ENCODE measurements around the gene GOPC.
"Not testable (repeated sequence)": the region's sequence is repeated elsewhere in the genome, so short reads cannot be mapped to it uniquely, and the experiment has no call there.

GOPC gene

DNA sequence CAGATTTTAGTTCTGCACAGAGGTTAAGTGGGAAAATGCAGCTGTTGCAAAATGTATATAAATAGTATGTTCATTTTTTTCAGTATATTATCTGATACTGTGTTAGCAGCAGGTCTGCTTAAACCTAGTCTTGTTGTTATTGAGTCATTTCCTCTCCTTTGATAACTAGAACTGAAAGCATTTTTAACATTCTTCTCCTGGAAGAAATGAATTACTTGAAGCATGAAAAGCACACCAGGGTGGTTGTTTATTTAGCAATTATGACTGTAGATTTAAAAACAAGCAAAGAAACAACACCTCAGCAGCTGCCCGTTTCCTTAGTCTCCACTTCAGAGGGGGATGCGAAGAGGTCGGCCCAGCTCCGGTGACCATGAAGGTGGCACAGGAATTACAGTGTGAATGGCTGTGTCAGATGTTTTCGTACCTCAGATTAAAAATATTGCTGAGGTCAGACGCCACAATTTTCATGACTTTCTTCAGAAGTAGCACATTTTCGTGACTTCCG is 53.5 kb downstream of the GOPC start:
- no peak for DNase-seq (ENCODE audit: low spot score)

DNA sequence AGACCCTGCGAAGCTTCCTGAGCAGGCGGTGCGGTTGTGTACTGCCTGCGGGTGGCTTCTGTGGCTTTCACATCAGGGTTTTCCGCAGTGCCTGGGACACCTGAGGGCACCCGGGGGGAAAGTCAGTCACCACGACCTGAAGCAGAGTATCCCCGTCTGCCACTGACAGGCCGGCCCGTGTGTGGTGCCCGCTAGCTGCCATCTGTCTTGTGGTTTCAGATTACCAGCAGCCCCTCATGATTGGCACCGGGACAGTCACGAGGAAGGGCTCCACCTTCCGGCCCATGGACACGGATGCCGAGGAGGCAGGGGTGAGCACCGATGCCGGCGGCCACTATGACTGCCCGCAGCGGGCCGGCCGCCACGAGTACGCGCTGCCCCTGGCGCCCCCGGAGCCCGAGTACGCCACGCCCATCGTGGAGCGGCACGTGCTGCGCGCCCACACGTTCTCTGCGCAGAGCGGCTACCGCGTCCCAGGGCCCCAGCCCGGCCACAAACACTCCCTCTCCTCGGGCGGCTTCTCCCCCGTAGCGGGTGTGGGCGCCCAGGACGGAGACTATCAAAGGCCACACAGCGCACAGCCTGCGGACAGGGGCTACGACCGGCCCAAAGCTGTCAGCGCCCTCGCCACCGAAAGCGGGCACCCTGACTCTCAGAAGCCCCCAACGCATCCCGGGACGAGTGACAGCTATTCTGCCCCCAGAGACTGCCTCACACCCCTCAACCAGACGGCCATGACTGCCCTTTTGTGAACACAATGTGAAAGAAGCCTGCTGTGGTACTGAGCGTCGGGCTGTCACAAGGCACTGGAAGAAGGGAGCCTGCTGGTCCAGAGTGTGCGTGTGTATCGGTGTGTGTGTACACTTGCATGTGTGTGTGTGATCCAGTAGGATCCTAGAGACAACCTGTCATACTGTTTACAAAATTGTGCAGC is 54.4 kb downstream of the GOPC start:
- no peak for DNase-seq (ENCODE audit: low spot score)

DNA sequence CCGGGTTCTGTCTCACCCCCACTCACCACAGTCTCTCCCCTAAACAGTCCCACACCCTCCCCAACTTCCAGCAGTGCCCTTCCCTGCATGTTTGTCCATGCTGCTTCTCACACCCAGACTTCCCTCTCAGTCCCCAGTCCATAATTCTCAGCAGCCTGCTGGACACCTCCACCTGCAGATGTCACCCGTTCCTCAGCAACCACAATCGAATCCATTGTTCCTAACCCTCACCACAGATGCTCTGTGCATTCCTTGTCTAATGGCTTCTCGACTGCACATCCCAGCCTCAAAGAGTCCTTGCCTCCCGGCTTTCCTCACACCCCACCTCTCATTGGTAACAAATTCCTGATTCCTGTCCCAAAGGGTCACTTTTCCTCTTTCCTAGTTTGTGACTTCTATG is 55.6 kb downstream of the GOPC start:
- DNase-seq (ENCODE audit: low spot score) = no peak

DNA sequence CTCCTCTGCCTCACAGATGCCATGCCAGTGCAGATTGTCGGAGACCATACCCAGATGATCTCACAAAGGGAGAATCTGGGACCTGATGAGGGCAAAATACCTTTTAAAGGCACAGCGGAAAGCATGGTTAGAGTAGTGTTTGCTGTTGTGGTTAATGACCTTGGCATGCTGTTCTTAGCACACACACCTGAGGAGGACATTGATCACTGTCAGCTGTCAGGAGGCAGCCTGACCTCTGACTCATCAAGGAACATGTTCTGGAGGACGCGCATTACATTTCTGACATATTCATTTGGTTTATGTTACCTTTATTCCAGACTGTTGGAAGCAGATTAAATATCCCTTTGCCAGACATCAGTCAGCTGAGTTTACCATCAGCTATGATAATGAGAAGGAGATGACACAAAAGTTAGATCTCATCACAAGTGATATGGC is 57.1 kb downstream of the GOPC start:
- DNase-seq (ENCODE audit: low spot score) = no peak

DNA sequence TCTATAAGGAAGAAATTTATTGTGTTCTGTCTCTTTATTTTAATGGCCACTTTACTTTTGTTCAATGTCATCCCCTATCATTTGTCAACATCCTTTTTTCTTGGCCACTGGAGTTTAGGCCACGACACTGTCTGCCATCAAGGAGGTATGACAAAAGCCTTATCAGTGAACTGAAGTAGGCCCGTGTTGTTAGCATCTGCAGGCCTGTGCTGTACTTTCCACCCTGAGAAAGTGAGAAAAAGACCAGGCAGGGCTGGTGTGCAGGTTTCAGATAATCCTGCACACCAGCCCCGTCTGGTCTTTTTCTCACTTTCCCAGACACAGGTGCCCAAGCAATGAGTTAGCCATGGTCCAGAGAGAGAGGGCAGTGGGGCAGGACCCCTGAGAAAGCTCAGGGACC is 57.6 kb downstream of the GOPC start:
- no peak for DNase-seq (ENCODE audit: low spot score)

DNA sequence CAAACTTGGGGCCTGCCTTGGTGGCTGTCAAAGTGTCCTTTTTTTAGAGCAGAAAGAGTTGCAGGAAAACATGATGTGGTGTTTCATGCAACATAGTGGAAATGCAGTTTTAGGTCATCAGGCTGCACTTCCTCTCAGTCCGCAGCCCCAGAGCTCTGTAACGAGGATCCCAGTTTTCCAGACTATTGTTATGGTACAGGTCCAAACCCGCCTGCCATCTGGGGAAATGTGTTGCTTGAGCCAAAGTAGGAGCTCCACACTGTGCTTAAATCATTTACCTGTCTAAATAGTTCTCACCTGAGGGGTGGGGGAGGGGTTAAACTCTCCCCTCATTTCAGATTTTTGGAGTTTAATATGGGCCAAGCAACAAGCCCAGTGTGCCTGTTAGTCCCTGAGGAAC is 59.8 kb downstream of the GOPC start:
- no peak for DNase-seq (ENCODE audit: low spot score)

DNA sequence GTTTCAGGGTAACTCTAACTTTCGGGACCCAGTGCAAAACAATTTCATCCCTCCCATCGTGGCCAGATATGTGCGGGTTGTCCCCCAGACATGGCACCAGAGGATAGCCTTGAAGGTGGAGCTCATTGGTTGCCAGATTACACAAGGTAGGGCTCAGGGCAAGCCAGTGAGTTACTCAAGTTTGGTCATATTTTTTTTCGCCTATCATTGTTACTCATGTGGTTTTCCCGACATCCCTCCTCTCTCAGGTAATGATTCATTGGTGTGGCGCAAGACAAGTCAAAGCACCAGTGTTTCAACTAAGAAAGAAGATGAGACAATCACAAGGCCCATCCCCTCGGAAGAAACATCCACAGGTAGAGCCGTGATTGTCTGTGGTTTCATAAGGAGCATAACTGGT is 61.6 kb downstream of the GOPC start:
- no peak for DNase-seq (ENCODE audit: low spot score)

DNA sequence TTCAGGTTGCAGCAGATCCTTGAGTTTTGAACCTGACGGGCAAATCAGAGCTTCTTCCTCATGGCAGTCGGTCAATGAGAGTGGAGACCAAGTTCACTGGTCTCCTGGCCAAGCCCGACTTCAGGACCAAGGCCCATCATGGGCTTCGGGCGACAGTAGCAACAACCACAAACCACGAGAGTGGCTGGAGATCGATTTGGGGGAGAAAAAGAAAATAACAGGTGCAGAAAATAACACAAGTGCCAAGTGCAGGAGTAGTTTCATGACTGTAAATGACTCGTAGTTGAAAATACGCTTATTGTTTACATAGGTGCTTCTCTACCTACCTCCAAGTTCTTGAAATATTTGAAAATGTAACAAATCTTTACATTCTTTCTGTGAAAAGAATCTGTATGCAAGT is 63.7 kb downstream of the GOPC start:
- no peak for DNase-seq (ENCODE audit: low spot score)

DNA sequence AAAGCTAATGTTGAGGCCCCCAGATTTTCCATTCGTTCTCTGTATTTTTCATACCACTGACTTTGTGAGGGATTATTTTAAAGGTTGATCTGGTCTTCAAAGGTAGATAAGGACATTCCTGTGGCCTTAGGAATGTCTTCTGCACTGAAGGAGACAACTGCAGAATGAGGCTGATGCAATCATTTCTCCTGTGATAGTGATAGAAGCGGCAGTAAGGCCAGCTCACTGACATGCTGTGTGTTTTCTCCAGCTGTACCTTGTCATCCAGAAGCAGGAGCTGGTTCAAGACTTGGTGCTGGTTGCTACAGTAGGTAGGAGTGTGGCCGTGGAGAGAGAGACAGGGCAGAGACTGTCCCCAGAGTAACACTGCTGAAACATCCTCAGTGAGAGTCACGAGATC is 66.0 kb downstream of the GOPC start:
- DNase-seq (ENCODE audit: low spot score) = no peak

DNA sequence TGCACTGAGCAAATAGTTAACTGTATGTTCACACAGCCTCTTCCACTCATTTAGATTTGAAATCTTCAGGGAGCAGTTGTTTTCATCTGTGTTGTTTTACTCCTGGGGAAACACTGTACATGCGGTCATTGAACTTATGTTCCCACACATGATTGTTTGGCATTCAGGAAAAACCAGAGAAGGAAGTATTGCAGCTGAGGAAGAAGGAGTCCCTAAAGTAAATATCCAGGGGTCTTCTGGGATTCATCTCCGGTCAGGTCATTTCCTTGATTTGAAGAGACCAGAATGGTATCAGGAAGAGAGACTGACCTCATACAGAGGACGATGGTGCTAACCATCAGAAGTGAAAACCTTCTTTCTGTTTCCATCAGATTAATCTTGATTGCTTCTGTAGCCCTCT is 67.3 kb downstream of the GOPC start:
- no peak for DNase-seq (ENCODE audit: low spot score)

DNA sequence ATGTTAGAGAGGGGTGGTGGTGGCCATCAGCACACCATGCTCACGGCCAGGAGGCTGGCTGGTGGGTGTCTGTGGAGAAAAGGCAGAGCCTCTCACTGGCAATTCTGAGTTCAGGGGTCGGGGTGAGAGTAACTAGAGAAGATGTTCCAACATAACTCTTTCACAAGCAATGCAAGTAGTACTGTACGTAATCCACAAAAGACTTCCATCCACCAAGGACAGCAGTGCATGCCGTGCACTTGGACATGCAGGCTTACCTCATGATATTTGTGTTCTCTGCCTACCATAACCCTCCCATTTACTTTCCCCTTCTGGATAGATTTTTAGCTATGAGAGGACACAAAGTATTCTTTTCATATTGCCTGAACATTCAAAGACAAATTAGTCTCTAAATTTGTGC is 68.5 kb downstream of the GOPC start:
- DNase-seq (ENCODE audit: low spot score) = no peak

DNA sequence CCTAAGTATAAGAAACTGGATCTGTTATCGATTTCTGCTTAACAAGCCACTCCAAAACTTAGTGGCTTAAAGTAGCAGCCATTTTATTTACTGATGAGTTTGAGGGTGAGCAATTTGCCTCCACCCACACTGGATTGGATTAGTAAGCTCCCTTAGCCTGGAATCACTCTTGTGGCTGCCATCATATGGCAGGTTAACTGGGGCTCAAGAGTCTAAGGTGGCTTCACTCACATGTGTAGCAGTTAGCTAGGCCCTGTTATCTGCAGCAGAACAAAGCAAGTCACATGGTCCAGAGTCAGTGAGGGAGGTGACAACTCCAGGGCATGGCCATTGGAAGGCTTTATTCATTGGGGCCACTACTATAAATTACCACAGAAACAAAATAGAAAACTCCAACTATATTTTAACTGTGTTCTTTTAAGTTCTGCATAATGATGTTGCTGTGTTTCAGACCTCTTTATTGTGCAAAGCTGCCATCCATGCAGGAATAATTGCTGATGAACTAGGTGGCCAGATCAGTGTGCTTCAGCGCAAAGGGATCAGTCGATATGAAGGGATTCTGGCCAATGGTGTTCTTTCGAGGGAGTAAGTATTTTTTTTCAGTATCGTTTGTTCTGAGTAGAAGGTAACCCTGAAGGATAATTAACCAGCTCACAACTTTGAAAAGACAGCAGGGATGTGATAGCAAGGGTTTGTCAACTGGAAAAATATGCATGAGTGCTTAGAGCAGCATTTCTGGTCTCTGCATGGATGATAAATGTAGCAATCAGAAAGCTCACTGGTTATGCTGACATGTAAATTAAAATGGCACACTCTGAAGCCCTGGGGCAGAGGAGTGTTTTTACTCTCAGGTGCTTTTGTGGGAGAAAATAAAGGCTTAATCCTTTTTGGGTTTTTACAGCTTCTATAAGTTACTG is 70.2 kb downstream of the GOPC start:
- no peak for DNase-seq (ENCODE audit: low spot score)

DNA sequence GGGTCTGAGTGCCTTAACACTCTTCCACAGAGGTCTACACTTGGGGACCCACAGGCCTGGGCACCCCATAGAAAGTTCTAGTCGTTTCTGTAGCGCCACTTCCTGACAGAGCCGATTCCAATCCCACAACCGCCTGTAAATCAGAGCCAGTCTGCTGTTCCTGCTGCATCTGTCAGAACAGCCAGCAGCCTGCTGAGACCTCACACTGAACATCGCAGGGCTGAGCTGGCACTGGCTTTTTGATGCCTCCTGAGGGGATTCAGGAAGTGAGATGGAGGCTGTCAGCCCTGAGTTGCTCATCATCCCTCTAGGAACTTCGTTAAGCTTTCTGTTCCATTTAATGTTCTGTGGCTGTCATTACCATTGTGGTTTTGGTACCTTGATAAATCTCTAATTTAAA is 71.0 kb downstream of the GOPC start:
- DNase-seq (ENCODE audit: low spot score) = no peak

DNA sequence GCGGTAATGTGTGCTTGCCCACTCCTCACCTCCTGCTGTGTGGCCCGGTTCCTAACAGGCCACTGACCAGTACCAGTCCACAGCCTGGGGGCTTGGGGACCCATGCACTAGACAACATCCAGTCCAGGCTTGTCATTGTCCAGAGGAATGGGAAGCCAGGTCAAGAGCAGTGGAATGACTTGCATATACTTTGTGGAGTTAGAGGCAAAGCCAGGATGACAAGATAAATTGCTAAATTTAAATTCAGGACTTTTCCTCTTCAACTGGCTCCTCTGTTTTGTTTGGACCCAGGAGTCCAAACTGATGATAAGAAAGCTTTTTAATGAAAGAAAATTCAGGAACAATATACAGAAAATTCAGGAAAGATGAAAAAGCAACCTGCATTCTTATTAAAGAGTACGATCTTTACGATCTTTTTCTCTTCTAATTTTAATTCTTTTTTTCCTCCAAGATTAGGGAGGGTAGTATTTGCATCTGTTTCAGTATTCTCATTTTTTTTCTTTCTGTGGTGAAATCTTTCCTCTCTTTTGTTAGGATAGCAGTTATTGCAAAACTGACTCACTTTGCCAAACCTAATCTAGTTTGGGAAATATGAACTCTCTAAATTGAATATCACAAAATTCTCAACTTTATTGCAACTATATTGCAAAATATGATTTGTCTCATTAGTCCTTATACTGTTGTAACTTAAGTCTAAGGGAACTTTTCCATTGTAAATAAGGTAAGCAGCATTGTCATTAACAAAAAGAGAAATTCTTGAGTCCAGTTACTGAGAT is 71.7 kb downstream of the GOPC start:
- DNase-seq (ENCODE audit: low spot score) = no peak

DNA sequence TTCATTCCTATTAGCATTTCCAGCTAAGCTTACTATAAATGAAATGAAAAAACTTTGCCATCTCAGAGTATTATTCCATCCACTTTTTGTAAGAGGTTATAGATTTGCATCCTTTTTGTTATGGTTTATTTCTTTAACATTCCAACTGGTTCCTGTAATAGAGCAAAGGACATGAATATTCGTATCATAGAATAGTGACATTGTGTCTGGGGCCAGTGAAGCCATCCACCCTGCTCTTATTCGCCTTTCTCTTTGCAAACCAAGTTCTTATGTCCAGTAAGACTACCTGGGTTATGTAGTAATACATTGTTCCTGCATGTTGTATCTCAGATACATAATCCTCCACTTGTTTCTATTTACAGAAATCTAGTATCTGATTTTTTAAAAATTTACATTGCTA is 76.7 kb downstream of the GOPC start:
- no peak for DNase-seq (ENCODE audit: low spot score)

DNA sequence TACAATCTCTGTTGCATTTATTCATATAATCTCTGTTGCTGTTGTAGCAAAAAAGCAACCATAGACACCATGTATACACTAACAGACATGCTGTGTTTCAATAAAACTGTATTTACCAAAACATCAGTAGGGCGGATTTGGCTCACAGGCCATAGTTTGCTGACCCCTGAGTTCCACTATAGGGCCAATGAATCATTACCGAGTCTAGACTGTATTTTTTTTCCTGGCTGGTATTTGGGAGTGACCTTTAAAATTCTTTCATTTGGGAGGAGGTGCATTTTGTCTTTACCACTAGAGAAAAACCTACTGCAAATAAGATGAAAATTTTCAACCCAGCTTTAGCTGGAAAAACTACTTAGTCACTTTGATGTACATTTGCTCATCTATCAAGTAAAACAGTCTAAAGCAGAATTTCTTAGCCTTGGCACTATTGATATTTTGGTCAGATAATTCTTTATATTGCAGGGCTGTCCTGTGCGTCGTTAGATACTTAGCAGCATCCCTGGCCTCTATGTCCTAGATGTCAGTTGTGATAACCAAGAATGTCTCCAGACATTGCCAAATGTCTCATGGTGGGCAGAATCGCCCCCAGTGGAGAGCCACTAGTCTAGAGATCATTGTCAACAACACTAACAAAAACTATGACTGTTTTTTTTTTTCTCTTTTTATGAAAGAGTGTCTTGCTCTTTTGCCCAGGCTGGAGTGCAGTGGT is 80.4 kb downstream of the GOPC start:
- DNase-seq (ENCODE audit: low spot score) = no peak

DNA sequence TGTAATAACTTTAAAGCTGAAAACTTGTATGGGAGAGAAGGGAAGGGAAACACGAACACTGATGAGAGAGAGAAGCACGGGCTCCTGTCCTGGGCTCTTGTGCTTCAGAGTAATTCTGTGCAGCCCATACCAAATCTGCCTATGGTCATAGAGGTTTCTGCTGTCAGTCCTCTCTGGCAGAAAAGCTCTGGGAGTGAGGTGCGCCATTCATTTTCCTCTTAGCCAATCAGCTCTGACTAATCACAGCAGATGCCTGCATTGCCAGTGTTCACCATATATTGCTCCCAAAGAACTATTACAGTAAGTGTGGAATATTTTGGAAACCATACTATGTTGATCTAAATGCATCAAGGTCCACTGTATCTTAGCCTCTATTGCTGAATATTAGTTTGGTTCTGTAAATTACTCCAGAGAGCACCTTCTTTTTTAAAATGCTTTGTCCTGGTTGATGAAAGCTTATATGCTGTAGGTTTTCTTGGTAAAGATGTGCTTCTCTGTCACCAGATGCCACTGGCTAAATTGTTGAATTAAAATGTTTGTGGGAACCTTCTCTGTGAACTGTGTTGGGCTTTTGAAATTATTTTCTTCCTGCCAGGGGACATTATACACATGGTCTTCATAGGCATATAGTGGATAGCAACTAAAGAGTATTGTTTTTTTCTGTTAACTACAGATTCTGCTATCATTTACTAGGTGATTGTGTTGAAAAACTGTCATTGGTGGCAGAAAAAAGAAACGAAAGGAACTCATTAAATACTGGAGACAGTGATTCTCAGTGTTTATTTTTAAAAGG is 81.5 kb downstream of the GOPC start:
- DNase-seq (ENCODE audit: low spot score) = no peak

DNA sequence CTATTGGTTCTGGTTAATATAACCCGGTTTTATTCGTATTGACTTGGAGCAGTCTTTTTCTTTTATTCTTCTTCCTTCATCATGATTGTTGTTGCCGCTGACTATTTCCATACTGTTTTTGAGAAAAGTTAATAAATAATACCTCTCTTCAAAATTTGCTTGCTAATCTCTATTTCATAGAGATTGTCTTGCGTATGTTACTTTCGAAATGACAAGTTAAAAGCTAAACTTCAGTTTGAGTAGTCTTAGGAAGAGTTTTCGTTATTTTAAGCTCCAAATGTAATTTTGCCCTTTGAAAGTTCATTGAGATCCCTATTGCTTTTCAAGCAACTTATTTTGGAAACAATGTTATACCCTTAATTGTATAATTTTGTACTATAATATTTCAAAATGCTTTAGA is 83.4 kb downstream of the GOPC start:
- DNase-seq (ENCODE audit: low spot score) = no peak

DNA sequence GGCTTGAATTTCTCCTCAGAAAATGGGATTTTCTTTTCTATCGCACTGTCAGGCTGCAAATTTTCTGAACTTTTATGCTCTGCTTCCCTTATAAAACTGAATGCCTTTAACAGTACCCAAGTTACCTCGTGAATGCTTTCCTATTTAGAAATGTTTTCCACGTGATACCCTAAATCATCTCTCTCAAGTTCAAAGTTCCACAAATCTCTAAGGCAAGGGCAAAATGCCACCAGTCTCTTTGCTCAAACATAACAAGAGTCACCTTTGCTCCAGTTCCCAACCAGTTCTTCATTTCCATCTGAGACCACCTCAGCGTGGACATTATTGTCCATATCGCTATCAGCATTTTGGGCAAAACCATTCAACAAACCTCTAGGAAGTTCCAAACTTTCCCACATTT is 84.3 kb downstream of the GOPC start:
- DNase-seq (ENCODE audit: low spot score) = not testable (repeated sequence)

DNA sequence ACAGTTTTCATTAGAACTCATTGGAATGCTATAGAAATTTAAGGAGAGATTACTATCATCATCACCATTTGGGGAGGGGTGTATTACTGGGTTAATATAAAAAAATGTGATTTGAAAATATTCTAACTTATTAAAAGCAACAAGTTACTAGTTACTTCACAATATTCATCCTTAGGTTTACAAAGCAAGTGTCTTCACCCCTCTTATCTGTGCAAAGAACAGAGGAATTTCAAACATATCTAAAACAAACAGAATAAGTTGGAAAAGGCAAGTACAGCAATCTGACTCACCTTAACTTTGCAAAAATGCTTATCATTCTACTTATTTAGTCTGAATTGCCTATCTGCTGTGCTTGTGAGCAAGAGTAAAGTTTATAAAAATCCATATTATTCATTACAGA is 87.0 kb downstream of the GOPC start:
- no peak for DNase-seq (ENCODE audit: low spot score)

DNA sequence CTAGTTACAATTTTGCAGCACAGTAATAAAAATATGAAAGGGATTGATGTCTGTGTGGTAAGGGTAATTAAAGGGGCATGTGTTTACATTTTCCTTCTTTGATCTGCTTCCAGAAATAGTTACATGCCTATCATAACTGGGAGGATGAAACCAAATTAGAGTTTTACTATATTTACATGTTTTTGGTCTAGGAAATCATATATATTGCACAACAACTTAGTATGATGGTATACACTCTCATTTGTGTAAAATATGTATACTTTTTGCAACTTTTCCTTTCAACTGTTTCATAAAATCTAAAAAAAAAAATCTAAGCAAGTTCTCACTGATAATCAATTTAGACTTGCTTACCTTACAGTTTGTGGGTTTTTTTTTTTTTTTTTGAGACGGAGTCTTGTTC is 87.7 kb downstream of the GOPC start:
- DNase-seq (ENCODE audit: low spot score) = no peak
